ENCODE data around the gene B3GAT1.

B3GAT1 gene

DNA sequence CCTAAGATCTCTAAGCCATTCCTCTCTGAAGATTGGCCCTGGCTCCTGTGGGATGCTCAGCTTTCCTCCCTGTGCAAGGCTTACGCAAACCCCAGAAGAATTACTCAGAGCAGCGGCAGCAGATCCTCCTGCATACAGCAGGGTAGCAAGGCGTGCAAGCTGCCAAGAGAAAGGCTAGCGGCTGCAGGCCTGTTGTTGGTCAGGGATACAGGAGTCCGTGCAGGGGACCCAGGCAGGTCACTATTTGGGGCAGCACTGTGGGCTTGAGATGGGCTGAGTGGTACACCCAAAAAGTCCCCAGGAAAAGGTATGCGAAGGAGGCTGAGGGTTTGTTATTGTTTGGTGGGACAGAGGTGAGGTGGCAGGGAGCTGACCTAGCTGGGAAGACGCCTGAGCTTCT, 78.7 kb downstream of the B3GAT1 start:
- DNase-seq (ENCODE audit: low spot score) = peak; percentile 18

DNA sequence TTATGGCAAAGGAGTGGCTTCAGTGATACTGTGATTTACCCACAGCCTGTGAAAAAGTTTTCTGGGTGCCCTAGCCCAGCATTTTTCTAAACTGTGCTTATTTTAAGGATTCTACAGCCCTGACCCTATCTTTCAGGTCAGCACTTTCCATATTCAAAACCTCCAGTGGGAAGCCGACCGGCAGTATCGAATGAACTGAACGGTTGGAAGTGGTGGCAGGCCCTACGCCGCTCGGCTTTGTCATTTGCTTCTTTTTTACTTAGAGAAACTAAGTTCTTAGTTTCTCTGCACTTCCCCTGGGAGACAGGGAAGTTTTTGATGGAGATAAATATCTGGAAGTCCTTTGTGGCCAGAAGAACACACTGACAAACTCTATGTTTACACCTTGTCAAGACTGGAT, 79.3 kb downstream of the B3GAT1 start:
- DNase-seq (ENCODE audit: low spot score) = no peak

DNA sequence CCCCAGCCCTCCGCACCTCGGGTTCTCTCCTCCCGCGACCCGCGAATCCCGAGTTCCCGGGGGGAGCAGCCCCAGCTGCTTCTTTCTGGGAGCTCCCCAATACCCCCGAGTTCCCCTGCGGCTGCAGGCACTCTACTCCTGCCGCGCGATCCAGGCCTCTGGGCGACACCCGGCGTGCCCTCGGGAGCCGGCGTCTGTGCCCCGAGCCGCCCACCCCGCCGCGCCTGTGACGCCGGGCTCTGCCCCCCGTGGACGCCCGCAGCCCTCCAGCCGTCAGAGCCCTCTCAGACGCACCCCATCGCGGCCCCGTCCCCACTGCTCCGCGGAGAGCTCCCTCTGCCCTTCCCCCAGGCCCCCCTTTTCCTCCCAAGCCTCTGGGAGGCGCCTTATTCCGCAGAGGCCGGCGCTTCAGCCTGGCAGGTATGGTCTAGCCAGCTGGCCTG, 79.8 kb downstream of the B3GAT1 start:
- peak; percentile 45 for DNase-seq (ENCODE audit: low spot score)

DNA sequence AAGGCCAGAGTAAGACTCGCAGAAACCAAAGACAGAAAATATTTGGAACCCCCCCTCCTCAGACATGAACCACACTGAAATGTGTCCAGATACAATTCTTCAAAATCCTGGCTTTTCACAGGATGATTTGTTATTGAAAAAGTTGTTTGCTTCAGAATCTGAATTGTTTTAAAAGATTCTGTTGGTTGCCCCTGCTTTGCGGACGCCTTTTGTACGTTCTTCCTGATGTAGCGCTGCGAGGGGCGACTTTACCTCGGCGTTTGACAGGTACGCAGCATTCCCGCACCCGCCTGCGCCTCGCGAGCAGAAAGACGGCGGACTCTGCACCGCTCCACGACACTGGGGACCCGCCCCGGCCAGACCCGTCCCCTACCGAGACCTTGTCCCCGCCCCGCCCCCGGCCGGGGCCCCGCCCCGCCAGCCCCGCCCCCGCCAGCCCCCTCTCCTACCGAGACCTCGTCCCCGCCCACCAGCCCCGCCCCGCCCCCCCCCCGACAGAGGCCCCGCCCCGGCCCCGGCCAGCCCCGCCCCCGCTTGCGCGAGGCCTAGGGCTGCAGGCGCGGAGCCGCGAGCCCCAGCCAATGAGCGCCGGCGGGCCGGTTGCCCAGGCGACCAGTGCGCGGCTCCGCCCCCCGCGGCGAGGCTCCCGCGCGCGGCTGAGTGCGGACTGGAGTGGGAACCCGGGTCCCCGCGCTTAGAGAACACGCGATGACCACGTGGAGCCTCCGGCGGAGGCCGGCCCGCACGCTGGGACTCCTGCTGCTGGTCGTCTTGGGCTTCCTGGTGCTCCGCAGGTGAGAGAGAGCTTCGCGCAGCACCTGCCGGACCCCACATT, 80.5 kb downstream of the B3GAT1 start, which contains the start of gene GLB1L2:
Gene GLB1L2, plus strand, starts transcription at position 635 of the 835 bp plus-strand sequence. Its CDS starts 74 bp downstream, at position 709.
- DNase-seq (ENCODE audit: low spot score) = peak; percentile 80

DNA sequence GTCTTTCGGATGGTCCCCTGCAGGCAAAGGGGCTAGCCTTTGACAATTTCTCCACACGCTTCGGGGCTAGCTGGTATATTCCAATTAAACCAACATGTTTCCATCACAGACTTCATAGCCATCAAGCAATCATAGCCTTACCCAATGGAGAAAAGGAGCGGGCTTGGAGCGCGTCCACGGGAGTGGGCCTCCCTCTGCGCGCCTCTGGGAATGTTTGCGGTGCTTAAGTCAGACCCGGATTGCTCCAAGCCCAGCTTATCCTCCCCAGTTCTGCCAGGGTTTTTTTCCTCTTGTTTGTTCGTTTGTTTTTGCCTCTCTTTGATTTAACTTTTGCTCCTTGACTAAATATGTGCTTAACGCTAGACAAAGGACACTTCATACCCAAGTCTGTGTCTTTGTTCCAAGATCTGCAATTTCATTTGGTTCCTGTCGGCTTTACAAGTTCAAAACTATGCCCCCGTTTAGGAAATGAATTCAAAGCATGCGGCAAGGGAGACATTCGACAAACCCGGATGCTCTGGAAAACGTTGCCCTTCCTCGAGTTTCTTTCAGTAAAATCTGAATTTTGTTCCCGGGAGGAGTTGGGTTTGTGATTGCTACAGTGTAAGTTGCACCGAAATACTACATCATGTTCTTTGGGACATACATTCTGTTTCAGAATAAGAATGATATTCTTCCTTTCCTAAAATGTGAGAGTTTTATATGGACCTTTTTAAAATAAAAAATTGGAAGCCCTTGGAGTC, 81.3 kb downstream of the B3GAT1 start:
- DNase-seq (ENCODE audit: low spot score) = no peak
